ENCODE data around the gene PRKCZ. TPM values are rescaled to one million over a fixed set of nuclear protein-coding genes. Genes with fewer than 3 reads are reported as not detected.
A peak's percentile ranks its signal among the peaks of the same experiment; 100 is the strongest.
"Not testable (repeated sequence)": the region's sequence is repeated elsewhere in the genome, so short reads cannot be mapped to it uniquely, and the experiment has no call there.

The PRKCZ gene
- total and polyA plus RNA-seq, 9 of the 15 experiments (the other 6 are each of a cell fraction or from before 2014, with no cell fraction given): 0.07 to 3.1 (median 1.3) TPM

DNA sequence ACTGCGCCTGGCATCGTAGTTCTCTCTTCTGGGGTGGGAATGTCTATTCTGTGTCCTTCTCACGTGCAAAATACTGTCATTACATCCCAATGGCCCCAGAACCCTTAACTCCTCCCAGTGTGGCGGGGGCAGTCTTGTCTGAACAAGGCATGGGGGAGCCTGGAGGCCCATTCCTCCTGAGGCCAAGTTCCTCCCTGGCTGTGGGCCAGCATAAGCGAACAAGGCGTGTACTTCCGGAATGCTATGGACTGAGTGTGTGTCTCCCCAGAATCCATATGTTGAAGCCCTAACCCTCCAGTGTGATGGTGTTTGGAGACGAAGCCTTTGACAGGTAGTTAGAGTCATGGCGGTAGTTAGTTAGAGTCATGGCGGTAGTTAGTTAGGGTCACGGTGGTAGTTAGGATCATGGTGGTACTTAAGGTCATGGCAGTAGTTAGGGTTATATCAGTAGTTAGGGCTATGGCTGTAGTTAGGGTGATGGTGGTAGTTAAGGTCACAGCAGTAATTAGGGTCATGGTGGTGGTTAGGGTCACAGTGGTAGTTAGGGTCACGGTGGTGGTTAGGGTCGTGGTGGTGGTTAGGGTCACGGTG, 71.0 kb downstream of the PRKCZ start:
- ChIA-PET POLR2A (no interaction called here), CTCF (ENCODE audit: low intra/inter-chr PET ratio) (no interaction called here)
- TF ChIP-seq, protein P1, sequence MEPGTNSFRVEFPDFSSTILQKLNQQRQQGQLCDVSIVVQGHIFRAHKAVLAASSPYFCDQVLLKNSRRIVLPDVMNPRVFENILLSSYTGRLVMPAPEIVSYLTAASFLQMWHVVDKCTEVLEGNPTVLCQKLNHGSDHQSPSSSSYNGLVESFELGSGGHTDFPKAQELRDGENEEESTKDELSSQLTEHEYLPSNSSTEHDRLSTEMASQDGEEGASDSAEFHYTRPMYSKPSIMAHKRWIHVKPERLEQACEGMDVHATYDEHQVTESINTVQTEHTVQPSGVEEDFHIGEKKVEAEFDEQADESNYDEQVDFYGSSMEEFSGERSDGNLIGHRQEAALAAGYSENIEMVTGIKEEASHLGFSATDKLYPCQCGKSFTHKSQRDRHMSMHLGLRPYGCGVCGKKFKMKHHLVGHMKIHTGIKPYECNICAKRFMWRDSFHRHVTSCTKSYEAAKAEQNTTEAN (CRISPR knock-in tag; IDR thresholded peaks at IDR 0.05): no peak
- TF ChIP-seq ZNF699 (CRISPR knock-in tag; IDR thresholded peaks at IDR 0.05; ENCODE audit: insufficient replicate concordance) (no peak), FOXJ2 (tag; IDR thresholded peaks at IDR 0.05) (no peak), MAFK (IDR thresholded peaks at IDR 0.05; ENCODE audit: low read length) (no peak), XRCC4 (IDR thresholded peaks at IDR 0.05; ENCODE audit: extremely low read depth, insufficient read depth, insufficient read length) (no peak), NFIC (IDR thresholded peaks at IDR 0.05) (0 out of 2 replicates have a peak, but pooled peaks have one; percentile 23), PYGO2 (tag; IDR thresholded peaks at IDR 0.05) (no peak)
- TF ChIP-seq, protein P2, sequence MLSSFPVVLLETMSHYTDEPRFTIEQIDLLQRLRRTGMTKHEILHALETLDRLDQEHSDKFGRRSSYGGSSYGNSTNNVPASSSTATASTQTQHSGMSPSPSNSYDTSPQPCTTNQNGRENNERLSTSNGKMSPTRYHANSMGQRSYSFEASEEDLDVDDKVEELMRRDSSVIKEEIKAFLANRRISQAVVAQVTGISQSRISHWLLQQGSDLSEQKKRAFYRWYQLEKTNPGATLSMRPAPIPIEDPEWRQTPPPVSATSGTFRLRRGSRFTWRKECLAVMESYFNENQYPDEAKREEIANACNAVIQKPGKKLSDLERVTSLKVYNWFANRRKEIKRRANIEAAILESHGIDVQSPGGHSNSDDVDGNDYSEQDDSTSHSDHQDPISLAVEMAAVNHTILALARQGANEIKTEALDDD (IDR thresholded peaks at IDR 0.05): peak; percentile 65
- TF ChIP-seq, protein P3, sequence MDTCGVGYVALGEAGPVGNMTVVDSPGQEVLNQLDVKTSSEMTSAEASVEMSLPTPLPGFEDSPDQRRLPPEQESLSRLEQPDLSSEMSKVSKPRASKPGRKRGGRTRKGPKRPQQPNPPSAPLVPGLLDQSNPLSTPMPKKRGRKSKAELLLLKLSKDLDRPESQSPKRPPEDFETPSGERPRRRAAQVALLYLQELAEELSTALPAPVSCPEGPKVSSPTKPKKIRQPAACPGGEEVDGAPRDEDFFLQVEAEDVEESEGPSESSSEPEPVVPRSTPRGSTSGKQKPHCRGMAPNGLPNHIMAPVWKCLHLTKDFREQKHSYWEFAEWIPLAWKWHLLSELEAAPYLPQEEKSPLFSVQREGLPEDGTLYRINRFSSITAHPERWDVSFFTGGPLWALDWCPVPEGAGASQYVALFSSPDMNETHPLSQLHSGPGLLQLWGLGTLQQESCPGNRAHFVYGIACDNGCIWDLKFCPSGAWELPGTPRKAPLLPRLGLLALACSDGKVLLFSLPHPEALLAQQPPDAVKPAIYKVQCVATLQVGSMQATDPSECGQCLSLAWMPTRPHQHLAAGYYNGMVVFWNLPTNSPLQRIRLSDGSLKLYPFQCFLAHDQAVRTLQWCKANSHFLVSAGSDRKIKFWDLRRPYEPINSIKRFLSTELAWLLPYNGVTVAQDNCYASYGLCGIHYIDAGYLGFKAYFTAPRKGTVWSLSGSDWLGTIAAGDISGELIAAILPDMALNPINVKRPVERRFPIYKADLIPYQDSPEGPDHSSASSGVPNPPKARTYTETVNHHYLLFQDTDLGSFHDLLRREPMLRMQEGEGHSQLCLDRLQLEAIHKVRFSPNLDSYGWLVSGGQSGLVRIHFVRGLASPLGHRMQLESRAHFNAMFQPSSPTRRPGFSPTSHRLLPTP (IDR thresholded peaks at IDR 0.05; ENCODE audit: borderline replicate concordance, extremely low read depth, insufficient read length): no peak
- Histone ChIP-seq H3K4me1 (replicated peaks in 1 of 2; ENCODE audit: control insufficient read depth in 2 of 2, insufficient read depth in 2 of 2, low read length in 2 of 2) (peaks cover 0 to 6% of the 10 kb centered on the region in 2 experiments; a peak in 1 of 5 replicates), H3K79me2 (ENCODE audit: control insufficient read depth, insufficient read depth, low read length) (no peaks in the 10 kb centered on the region), H3K9me1 (ENCODE audit: control insufficient read depth, insufficient read depth, low read length) (no peaks in the 10 kb centered on the region), H3K9me3 (replicated peaks; ENCODE audit: control insufficient read depth, insufficient read depth, low read depth, low read length) (peaks cover 2% of the 10 kb centered on the region; the same call in 1 of the 2 replicates), H3K4me2 (ENCODE audit: insufficient read depth, low read length) (no peak overlapping the region), H2AFZ (ENCODE audit: low read depth, low read length) (no peak overlapping the region), H3K27me3 (ENCODE audit: control insufficient read depth in 2 of 2, insufficient read depth in 2 of 2, low read length in 2 of 2) (peaks cover 9 to 12% of the 10 kb centered on the region in 2 experiments; a peak in 4 of 5 replicates), H3K36me3 (ENCODE audit: control insufficient read depth, insufficient read depth, low read length) (no peaks in the 10 kb centered on the region), H4K20me1 (replicated peaks; ENCODE audit: control insufficient read depth, insufficient read depth, low read length) (no peaks in the 10 kb centered on the region), H3K4me3 (no peak overlapping the region), H3K27ac (ENCODE audit: extremely low read depth, low read depth, low read length) (no peak overlapping the region), H3K9ac (ENCODE audit: insufficient read depth in 1 of 2, low read depth in 2 of 2, low read length in 2 of 2) (no peak overlapping the region)
- intact Hi-C loops (cut with micrococcal nuclease) (no loop called here), in situ Hi-C loops (cut with MboI) (no loop called here)
- BruUV-seq (replicated peaks): no TSS peak
- 20% methylated on average over 14 of the region's 14 CpGs for WGBS (ENCODE audit: insufficient coverage, low coverage, missing lambda C conversion rate)
- no peak for ATAC-seq
- FAIRE-seq: no peak
- no peak for DNase-seq (ENCODE audit: extremely low read depth in 1 of 4, low spot score in 3 of 4)

DNA sequence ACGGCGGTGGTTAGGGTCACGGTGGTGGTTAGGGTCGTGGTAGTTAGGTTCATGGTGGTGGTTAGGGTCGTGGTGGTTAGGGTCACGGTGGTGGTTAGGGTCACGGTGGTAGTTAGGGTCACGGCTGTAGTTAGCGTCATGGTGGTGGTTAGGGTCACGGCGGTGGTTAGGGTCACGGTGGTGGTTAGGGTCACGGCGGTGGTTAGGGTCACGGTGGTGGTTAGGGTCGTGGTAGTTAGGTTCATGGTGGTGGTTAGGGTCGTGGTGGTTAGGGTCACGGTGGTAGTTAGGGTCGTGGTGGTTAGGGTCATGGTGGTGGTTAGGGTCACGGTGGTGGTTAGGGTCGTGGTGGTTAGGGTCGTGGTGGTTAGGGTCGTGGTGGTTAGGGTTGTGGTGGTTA, 71.6 kb downstream of the PRKCZ start:
- BruUV-seq (replicated peaks); H3K9me3 ChIP-seq (replicated peaks; ENCODE audit: control insufficient read depth, insufficient read depth, low read depth, low read length); DNase-seq (ENCODE audit: extremely low read depth in 1 of 4, low spot score in 3 of 4); H3K79me2 ChIP-seq (ENCODE audit: control insufficient read depth, insufficient read depth, low read length); H3K4me2 ChIP-seq (ENCODE audit: insufficient read depth, low read length); H2AFZ ChIP-seq (ENCODE audit: low read depth, low read length); POLR2A ChIA-PET; H3K36me3 ChIP-seq (ENCODE audit: control insufficient read depth, insufficient read depth, low read length); H3K9me1 ChIP-seq (ENCODE audit: control insufficient read depth, insufficient read depth, low read length); ATAC-seq; H3K9ac ChIP-seq (ENCODE audit: insufficient read depth in 1 of 2, low read depth in 2 of 2, low read length in 2 of 2); CTCF ChIA-PET (ENCODE audit: low intra/inter-chr PET ratio); H4K20me1 ChIP-seq (replicated peaks; ENCODE audit: control insufficient read depth, insufficient read depth, low read length); H3K4me3 ChIP-seq; FAIRE-seq; intact Hi-C loops (cut with micrococcal nuclease); in situ Hi-C loops (cut with MboI); H3K27ac ChIP-seq (ENCODE audit: extremely low read depth, low read depth, low read length): not testable (repeated sequence)
- 20% methylated on average over 1 of the region's 23 CpGs for WGBS (ENCODE audit: insufficient coverage, low coverage, missing lambda C conversion rate)
- peaks cover 10 to 16% of the 10 kb centered on the region in 2 experiments for H3K27me3 ChIP-seq (ENCODE audit: control insufficient read depth in 2 of 2, insufficient read depth in 2 of 2, low read length in 2 of 2)
- peaks cover 0 to 12% of the 10 kb centered on the region in 2 experiments; a peak in 1 of 5 replicates for H3K4me1 ChIP-seq (replicated peaks in 1 of 2; ENCODE audit: control insufficient read depth in 2 of 2, insufficient read depth in 2 of 2, low read length in 2 of 2)
